Measurements from ENCODE around the gene MNS1.
"Not testable (repeated sequence)": the region's sequence is repeated elsewhere in the genome, so short reads cannot be mapped to it uniquely, and the experiment has no call there.

MNS1 gene

DNA sequence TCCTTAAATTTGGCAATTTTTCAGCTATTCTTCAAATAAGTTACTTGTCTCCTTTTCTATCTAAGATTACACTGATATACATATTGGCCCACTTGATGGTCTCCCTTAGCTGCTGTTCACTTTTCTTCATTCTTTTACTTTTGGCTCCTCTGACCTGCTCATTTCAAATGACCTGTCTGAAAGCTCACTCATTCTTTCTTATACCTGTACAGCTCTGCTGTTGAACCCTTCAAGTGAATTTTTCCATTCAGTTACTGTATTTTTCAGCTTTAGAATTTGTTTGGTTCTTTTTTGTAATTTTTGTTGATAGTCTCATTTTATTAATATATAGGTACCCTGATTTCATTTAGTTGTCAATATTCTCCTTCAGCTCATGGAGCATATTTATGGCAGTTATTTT, 39.7 kb downstream of the MNS1 start:
- Histone ChIP-seq H3K9ac (ENCODE audit: low read depth, low read length) (no peak overlapping the region), H3K9me3 (ENCODE audit: control insufficient read depth, insufficient read depth, low read length) (no peaks in the 10 kb centered on the region), H3K4me1 (ENCODE audit: insufficient read depth, low read length) (no peaks in the 10 kb centered on the region), H3K36me3 (ENCODE audit: insufficient read depth, low read length) (no peaks in the 10 kb centered on the region)

DNA sequence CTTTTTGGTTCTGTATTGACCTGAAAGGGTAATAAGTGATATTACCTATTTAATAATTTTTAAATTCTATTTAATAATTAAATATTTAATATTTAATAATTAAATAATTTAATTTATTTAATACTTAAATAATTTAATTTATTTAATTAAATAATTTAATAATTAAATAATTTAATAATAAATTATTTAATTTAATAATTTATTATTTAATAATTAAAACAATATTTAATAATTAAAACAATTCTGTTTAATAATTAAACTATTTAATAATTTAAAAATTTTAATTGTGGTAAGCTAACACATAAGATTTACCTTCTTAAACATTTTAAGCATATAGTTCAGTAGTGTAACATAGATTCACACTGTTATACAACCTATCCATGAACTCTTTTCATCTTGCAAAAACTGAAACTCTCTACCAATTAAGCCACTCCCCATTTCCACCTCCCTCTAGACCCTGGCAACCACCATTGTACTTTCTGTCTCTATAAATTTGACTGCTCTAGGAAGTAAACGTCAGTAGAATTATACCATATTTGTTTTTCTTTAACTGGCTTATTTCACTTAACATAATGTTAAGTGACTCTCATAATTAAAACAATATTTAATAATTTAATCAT, 51.7 kb downstream of the MNS1 start:
- H3K4me1 ChIP-seq (ENCODE audit: insufficient read depth, low read length); H3K9me3 ChIP-seq (ENCODE audit: control insufficient read depth, insufficient read depth, low read length): not testable (repeated sequence)

DNA sequence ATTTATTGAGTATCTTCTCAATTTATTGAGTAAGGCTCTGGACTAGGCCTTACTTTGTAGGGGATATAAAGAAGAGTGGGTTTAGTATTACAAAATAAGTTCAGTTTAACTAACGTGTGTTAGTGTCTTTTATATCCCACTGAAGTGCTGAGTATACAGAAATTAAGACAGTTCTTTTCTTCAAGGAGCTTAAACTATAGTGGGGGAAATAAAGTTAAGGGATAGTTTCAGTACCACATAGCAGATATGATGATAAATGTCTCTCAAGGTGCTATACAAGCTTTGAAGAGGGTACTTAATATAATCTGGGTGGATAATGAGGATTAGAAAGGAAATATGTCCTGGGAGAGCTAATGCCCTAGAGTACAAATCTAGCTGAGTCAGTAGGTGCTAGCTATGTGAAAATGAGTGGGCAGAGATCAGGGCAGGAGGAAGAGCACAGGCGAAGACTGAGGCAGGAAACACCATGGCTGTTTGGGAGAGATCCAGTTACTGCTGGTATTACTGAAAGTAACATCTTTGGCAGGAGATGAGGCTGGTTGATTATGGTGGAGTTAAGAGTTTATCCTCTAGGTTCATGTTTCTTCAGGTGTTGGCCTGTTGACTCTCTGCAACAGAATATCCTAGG, 53.7 kb downstream of the MNS1 start:
- H3K9me3 ChIP-seq (ENCODE audit: control insufficient read depth, insufficient read depth, low read length): no peaks in the 10 kb centered on the region
- H3K36me3 ChIP-seq (ENCODE audit: insufficient read depth, low read length): no peaks in the 10 kb centered on the region
- no peaks in the 10 kb centered on the region for H3K4me1 ChIP-seq (ENCODE audit: insufficient read depth, low read length)
- H3K9ac ChIP-seq (ENCODE audit: low read depth, low read length): no peak overlapping the region

More for the DNA sequence above, 51.7 kb downstream of the MNS1 start:
- not testable (repeated sequence) for H3K36me3 ChIP-seq (ENCODE audit: insufficient read depth, low read length); H3K9ac ChIP-seq (ENCODE audit: low read depth, low read length)

DNA sequence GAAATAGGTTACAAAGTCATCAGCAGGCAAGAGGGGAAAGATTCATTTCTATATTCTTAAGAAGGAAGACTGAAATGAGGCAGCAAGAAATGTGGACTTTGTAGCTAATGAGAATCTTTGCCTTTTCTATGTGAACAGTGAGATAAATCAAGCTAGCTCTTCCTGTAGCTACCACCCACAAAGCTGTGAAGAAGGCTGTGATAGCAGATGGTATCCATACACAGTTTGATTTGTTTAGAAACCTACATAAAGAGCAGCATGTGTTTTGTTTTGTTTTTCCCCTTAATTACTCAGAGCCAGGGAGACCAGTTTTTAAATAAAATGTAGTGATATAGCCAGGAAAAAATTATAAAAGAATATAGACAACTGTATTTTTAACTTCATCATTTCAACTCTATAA, 54.2 kb downstream of the MNS1 start:
- Histone ChIP-seq H3K9me3 (ENCODE audit: control insufficient read depth, insufficient read depth, low read length) (no peaks in the 10 kb centered on the region), H3K36me3 (ENCODE audit: insufficient read depth, low read length) (no peaks in the 10 kb centered on the region), H3K4me1 (ENCODE audit: insufficient read depth, low read length) (no peaks in the 10 kb centered on the region), H3K9ac (ENCODE audit: low read depth, low read length) (no peak overlapping the region)

DNA sequence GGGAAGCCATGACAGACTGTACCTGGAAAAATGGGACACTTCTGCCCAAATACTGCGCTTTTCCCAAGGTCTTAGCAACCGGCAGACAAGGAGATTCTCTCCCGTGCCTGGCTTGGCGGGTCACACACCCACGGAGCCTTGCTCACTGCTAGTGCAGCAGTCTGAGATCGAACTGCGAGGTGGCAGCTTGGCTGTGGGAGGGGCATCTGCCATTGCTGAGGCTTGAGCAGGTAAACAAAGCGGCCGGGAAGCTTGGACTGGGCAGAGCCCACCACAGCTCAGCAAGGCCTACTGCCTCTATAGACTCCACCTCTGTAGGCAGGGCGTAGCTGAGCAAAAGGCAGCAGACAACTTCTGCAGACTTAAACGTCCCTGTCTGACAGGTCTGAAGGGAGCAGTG, 65.7 kb downstream of the MNS1 start:
- H3K9me3 ChIP-seq (ENCODE audit: control insufficient read depth, insufficient read depth, low read length); H3K4me1 ChIP-seq (ENCODE audit: insufficient read depth, low read length); H3K9ac ChIP-seq (ENCODE audit: low read depth, low read length); H3K36me3 ChIP-seq (ENCODE audit: insufficient read depth, low read length): not testable (repeated sequence)

DNA sequence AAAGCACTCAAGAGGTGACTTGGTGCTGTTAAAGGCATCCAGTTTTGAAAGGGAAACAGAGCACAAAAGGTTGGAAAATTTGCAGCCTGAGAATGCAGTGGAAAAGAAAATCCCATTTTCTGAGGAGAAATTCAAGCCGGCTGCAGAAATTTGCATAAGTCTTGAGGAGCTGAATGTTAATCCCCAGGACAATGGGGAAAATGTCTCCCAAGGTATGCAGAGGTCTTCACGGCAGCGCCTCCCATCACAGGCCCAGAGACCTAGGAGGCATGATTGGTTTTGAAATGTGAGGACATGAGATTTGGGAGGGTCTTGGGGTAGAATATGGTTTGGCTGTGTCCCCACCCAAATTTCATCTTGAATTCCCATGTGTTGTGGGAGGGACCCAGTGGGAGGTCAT, 67.6 kb downstream of the MNS1 start:
- not testable (repeated sequence) for H3K9me3 ChIP-seq (ENCODE audit: control insufficient read depth, insufficient read depth, low read length); H3K36me3 ChIP-seq (ENCODE audit: insufficient read depth, low read length)

DNA sequence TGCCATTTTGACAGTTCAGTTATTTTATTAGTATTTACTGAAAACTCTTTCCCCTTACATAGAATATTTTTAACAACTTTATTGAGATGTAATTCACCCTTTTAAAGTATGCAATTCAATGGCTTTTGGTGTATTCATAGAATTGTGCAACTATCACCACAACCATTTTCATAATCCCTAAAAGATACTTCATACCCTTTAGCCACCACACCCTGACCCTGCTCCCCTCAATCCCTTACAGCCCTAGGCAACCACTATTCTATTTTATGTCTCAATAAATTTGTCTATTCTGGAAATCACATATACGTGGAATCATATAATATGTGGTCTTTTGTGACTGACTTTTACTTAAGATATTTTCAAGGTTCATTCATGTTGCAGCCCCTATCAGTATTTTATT, 70.0 kb downstream of the MNS1 start:
- Histone ChIP-seq H3K36me3 (ENCODE audit: insufficient read depth, low read length) (no peaks in the 10 kb centered on the region; the same call in 1 of the 2 replicates), H3K9me3 (ENCODE audit: control insufficient read depth, insufficient read depth, low read length) (peaks cover 5% of the 10 kb centered on the region; the same call in 1 of the 2 replicates)

More for the DNA sequence above, 67.6 kb downstream of the MNS1 start:
- not testable (repeated sequence) for H3K9ac ChIP-seq (ENCODE audit: low read depth, low read length); H3K4me1 ChIP-seq (ENCODE audit: insufficient read depth, low read length)

DNA sequence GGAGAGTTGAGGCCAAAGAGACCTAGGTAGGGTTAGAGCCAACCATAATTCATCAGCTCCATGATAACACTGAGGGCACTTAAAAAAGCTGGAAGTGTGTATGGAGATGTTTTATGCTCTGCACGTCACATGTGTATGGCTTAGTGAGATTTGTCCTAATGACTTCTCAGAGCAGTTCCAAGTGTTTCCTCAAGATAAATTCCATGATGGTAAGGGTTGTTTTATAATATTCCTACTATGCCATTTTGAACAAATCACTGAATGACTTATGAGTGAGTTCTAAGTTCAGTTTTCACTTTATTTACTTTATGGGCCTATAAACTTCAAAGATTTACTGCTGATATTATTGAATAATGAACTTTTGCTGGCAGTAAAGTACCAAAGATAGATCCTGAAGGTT, 71.7 kb downstream of the MNS1 start:
- Histone ChIP-seq H3K36me3 (ENCODE audit: insufficient read depth, low read length) (no peaks in the 10 kb centered on the region; the same call in 1 of the 2 replicates), H3K4me1 (ENCODE audit: insufficient read depth, low read length) (no peaks in the 10 kb centered on the region), H3K9me3 (ENCODE audit: control insufficient read depth, insufficient read depth, low read length) (0 out of 2 replicates have a peak, but pooled peaks cover 5% of the 10 kb centered on the region), H3K9ac (ENCODE audit: low read depth, low read length) (no peak overlapping the region)

More for the DNA sequence above, 70.0 kb downstream of the MNS1 start:
- Histone ChIP-seq H3K4me1 (ENCODE audit: insufficient read depth, low read length) (no peaks in the 10 kb centered on the region), H3K9ac (ENCODE audit: low read depth, low read length) (no peak overlapping the region)

DNA sequence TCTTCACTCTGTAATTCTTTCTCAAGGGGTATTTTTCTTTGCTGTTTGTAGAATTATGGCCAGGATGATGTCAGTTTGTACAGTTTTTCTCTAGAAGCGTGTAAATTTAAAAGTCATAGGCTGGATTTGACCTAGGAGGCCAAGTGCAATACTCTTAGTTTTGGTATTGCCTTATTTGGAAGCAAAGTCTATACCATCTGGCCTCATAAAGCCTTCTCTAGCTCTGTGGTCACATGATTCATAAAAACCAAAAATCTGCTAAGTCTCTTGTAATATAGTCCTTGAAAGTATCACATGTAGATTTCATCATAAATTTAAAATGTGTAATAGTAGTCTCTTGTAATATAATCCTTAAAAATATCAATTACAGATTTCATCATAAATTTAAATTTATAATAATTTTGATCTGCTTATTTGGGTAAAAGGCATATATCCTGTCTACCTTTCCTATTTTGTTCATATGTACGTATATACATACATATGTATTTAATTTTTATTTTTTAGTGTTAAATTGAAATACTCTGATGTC, 74.1 kb downstream of the MNS1 start:
- Histone ChIP-seq H3K4me1 (ENCODE audit: insufficient read depth, low read length) (no peaks in the 10 kb centered on the region), H3K9me3 (ENCODE audit: control insufficient read depth, insufficient read depth, low read length) (no peaks in the 10 kb centered on the region), H3K36me3 (ENCODE audit: insufficient read depth, low read length) (no peaks in the 10 kb centered on the region), H3K9ac (ENCODE audit: low read depth, low read length) (no peak overlapping the region)

DNA sequence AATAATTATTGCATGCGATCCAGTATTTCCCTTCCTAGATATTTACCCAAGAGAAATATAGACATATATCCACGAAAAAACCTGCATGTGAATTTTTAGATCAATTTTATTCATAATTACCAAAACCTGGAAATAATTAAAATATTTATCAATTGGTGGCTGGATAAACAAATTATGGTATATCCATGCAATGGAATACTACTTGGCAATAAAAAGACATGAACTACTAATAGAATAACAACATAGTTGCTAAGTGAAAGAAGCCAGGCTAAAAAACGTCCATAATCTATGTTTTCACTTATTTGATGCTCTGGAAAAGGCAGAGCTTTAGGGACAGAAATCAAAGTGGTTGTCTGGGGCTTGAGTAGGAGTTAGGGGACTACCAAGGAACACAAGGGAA, 79.0 kb downstream of the MNS1 start:
- Histone ChIP-seq H3K9me3 (ENCODE audit: control insufficient read depth, insufficient read depth, low read length) (no peaks in the 10 kb centered on the region), H3K36me3 (ENCODE audit: insufficient read depth, low read length) (no peaks in the 10 kb centered on the region), H3K4me1 (ENCODE audit: insufficient read depth, low read length) (no peaks in the 10 kb centered on the region), H3K9ac (ENCODE audit: low read depth, low read length) (no peak overlapping the region)

DNA sequence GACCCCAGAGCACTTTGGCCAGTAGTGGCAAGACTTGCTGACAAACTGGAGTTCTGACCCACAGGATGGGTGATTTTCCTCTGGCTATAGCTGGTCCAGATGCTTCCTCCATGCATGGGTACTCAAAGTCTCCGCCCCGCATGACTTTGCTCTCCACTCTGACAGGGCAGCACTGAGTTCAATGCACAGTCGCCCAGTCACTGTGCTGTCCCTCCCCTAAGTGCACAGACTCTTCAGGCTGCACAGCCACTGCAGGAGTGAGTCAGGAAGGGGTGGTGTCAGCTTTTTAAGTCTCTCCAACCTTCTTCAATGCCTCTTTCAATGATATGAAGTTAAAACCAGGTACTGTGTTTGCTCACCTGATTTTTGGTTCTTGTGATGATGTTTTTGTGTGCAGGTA, 81.9 kb downstream of the MNS1 start:
- H3K4me1 ChIP-seq (ENCODE audit: insufficient read depth, low read length): no peaks in the 10 kb centered on the region
- no peaks in the 10 kb centered on the region for H3K36me3 ChIP-seq (ENCODE audit: insufficient read depth, low read length)
- no peaks in the 10 kb centered on the region for H3K9me3 ChIP-seq (ENCODE audit: control insufficient read depth, insufficient read depth, low read length)
- H3K9ac ChIP-seq (ENCODE audit: low read depth, low read length): no peak overlapping the region
